HG02623 (cell line): ENCODE results near the gene C11orf98.
A peak's percentile ranks its signal among the peaks of the same experiment; 100 is the strongest.
"Not testable (repeated sequence)": the region's sequence is repeated elsewhere in the genome, so short reads cannot be mapped to it uniquely, and the experiment has no call there.

Experiments
- ATAC-seq: cut with Tn5 transposase; IDR thresholded peaks from one replicate; pipeline ENCODE4 v1.9.1; 2021; ENCODE audit warnings: moderate library complexity; ENCODE audit not compliant: unreplicated experiment

C11orf98 gene

GRCh38 chr11:62654297-62654696 is 10.7 kb downstream of the C11orf98 start:
- no peak for ATAC-seq

- ATAC-seq, result no peak
Observed at GRCh38 chr11:62652161-62653006, 12.6 kb downstream of the C11orf98 start.

- not testable (repeated sequence) for ATAC-seq
Observed at GRCh38 chr11:62650283-62650682, 14.7 kb downstream of the C11orf98 start.

- no peak for ATAC-seq
Observed at GRCh38 chr11:62649486-62649885, 15.5 kb downstream of the C11orf98 start.

GRCh38 chr11:62648967-62649364 is 16.0 kb downstream of the C11orf98 start:
- ATAC-seq, result no peak

GRCh38 chr11:62648185-62648966 is 16.6 kb downstream of the C11orf98 start:
- no peak for ATAC-seq

- no peak for ATAC-seq
Observed at GRCh38 chr11:62647609-62648005, 17.4 kb downstream of the C11orf98 start.

- ATAC-seq, result no peak
Observed at GRCh38 chr11:62646825-62647608, 18.0 kb downstream of the C11orf98 start.

GRCh38 chr11:62645946-62646824 is 18.8 kb downstream of the C11orf98 start, which contains the start of gene GANAB:
Gene GANAB, minus strand, starts transcription at chr11:62646613. Its CDS starts 14 bp downstream, at chr11:62646599.
- ATAC-seq, result peak; percentile 87

- ATAC-seq, result no peak
Observed at GRCh38 chr11:62645671-62645945, 19.4 kb downstream of the C11orf98 start.

GRCh38 chr11:62644220-62644619 is 20.8 kb downstream of the C11orf98 start:
- no peak for ATAC-seq

GRCh38 chr11:62632492-62632891 is 32.5 kb downstream of the C11orf98 start:
- no peak for ATAC-seq

- ATAC-seq, result no peak
Observed at GRCh38 chr11:62627713-62628112, 37.3 kb downstream of the C11orf98 start.

GRCh38 chr11:62622476-62623089 is 42.4 kb downstream of the C11orf98 start:
- ATAC-seq, result no peak

GRCh38 chr11:62621567-62622470 is 43.2 kb downstream of the C11orf98 start, which contains the start of gene B3GAT3:
Gene B3GAT3, minus strand, starts transcription at chr11:62621986. Its CDS starts 39 bp downstream, at chr11:62621947.
- ATAC-seq, result peak; percentile 93

GRCh38 chr11:62621027-62621566 is 43.9 kb downstream of the C11orf98 start:
- no peak for ATAC-seq

- ATAC-seq, result not testable (repeated sequence)
Observed at GRCh38 chr11:62616957-62617356, 48.1 kb downstream of the C11orf98 start.

- ATAC-seq, result no peak
Observed at GRCh38 chr11:62615521-62615920, 49.5 kb downstream of the C11orf98 start.
